ENCODE results near the gene IL17RE.
A peak's percentile ranks its signal among the peaks of the same experiment; 100 is the strongest.

The IL17RE gene

GRCh38 chr3:9908286-9908685 lies 5.6 kb downstream of the IL17RE start:
- DNase-seq: no peak

GRCh38 chr3:9909221-9910013 lies 6.8 kb downstream of the IL17RE start:
- DNase-seq: no peak

GRCh38 chr3:9911863-9912262 lies 9.2 kb downstream of the IL17RE start:
- no peak for DNase-seq

GRCh38 chr3:9912294-9912935 lies 9.8 kb downstream of the IL17RE start:
- peak; percentile 40 for DNase-seq

GRCh38 chr3:9913601-9914000 lies 11.0 kb downstream of the IL17RE start:
- DNase-seq: no peak

GRCh38 chr3:9914011-9914410 lies 11.4 kb downstream of the IL17RE start:
- DNase-seq: no peak

- no peak for DNase-seq
Observed at GRCh38 chr3:9914559-9915253, 12.1 kb downstream of the IL17RE start.

GRCh38 chr3:9915254-9916141 lies 12.8 kb downstream of the IL17RE start:
- peak; percentile 80 for DNase-seq

GRCh38 chr3:9916346-9916733 lies 13.7 kb downstream of the IL17RE start:
- DNase-seq: peak; percentile 54

GRCh38 chr3:9916734-9917680 lies 14.4 kb downstream of the IL17RE start, which contains the start of gene IL17RC:
Gene IL17RC (plus strand): TSS chr3:9917098. CDS start chr3:9917316, 218 bp downstream.
- DNase-seq: peak; percentile 94

GRCh38 chr3:9917820-9918219 lies 15.2 kb downstream of the IL17RE start:
- no peak for DNase-seq

GRCh38 chr3:9918261-9919038 lies 15.8 kb downstream of the IL17RE start:
- no peak for DNase-seq

- DNase-seq: no peak
Observed at GRCh38 chr3:9928158-9928557, 25.5 kb downstream of the IL17RE start.

- DNase-seq: no peak
Observed at GRCh38 chr3:9930804-9931418, 28.3 kb downstream of the IL17RE start.

- no peak for DNase-seq
Observed at GRCh38 chr3:9932535-9932842, 29.8 kb downstream of the IL17RE start.

- DNase-seq: peak; percentile 80
Observed at GRCh38 chr3:9932843-9933560, 30.4 kb downstream of the IL17RE start.

- DNase-seq: peak; percentile 88
Observed at GRCh38 chr3:9933561-9934234, 31.1 kb downstream of the IL17RE start, which contains the start of gene CRELD1. Gene CRELD1 (plus strand): TSS chr3:9933834. CDS start chr3:9934439, 605 bp downstream.

GRCh38 chr3:9934235-9934621 lies 31.6 kb downstream of the IL17RE start:
- DNase-seq: no peak

GRCh38 chr3:9934993-9935392 lies 32.3 kb downstream of the IL17RE start:
- DNase-seq: no peak

All from EL (cell line).